Measurements from ENCODE around the gene DNALI1.

The DNALI1 gene

GRCh38 chr1:37605061-37605650 is 48.4 kb downstream of the DNALI1 start:
- DNase-seq, result no peak

GRCh38 chr1:37605806-37606474 is 49.2 kb downstream of the DNALI1 start:
- DNase-seq, result no peak

GRCh38 chr1:37606481-37607263 is 49.9 kb downstream of the DNALI1 start:
- DNase-seq, result no peak

DNA sequence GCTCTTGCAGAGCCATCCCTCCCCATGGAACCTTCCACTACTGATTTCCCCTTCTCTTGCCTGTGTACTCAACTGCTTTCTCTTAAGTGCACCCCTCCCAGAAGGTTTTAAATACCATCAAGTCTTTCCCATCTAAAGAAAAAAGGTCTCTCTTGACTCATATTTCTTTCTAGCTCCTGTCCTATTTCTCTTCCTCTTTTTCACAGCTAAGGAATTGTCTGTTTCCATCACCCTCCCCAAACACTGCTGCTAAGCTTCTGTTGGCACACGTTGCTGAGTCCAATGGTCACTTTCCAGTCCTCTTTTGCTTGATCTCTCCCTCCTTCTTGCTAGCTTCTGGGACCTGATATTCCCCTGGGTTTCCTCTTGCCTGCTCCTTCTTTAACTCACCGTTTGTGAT is 52.3 kb downstream of the DNALI1 start:
- no peak for DNase-seq

- DNase-seq, result no peak
Observed at GRCh38 chr1:37609994-37610393, 53.3 kb downstream of the DNALI1 start.

DNA sequence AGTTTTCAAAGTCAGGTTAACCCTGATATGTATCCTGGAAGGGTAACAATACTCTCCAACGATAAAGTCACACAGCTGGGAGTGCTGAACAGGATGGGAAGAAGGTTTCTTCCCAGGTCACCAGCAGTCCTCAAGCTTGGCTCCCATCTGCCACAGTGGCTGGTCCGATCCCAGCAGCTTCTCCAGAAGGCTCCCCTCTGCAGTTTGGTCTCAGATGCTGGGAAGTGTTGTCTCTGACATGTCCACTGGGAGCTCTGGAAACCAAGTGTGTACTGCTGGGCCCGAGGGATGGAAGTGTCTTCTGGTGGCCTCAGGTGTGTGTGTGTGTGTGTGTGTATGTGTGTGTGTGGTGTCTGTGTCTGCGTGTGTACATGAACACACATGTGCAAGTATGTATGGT is 55.4 kb downstream of the DNALI1 start:
- no peak for DNase-seq

DNA sequence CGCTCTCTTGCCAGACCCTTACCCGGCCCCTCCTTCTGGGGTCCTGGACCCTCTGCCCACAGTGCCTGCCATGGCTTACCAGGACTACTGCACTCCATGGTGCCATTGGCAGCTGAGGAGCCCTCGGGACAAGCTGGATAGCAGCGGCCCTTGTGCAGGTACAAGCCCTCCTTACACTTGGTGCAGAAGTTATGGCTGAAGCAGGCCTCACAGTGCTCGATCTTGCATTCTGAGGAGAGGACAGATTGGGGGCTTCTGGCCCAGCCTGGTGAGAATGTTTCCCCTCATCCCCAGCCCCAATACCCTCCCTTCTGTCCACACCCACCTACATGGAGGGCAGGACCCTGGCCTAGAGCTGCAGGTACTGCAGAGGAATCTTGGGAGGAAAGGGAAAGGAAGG is 57.4 kb downstream of the DNALI1 start:
- DNase-seq, result no peak

- no peak for DNase-seq
Observed at GRCh38 chr1:37616330-37616729, 59.6 kb downstream of the DNALI1 start.

Measured in activated CD8-positive, alpha-beta memory T cell treated with anti-CD3 and anti-CD28 coated beads, Interleukin-2, amount 50 U/mL, for 48 hours (primary cell).